Keratinocyte (primary cell): ENCODE data around the gene NSUN4. TPM values are rescaled to one million over a fixed set of nuclear protein-coding genes. Genes with fewer than 3 reads are reported as not detected.

Experiments
- DNase-seq: peaks from one replicate; pipeline ENCODE4 v3.0.0-alpha.2; 2011; ENCODE audit warnings: low read depth, missing footprints, low spot score
- FAIRE-seq: peaks from 2 replicates; lab custom pipeline; 2011; peaks lifted over from hg19 to GRCh38; lab: Jason Lieb, UNC
- H2AFZ ChIP-seq: 2 replicates; pipeline ENCODE4 v1.6.0; 2012; ENCODE audit warnings: low read length, control low read depth, inconsistent platforms; ENCODE audit not compliant: control insufficient read depth
- H3K27ac ChIP-seq: 2 replicates; pipeline ENCODE4 v1.5.1; 2011; ENCODE audit warnings: low read length; ENCODE audit not compliant: control insufficient read depth, insufficient read depth
- H3K27me3 ChIP-seq: 3 replicates; pipeline ENCODE4 v1.6.0; 2011; ENCODE audit warnings: low read length; ENCODE audit not compliant: control insufficient read depth, insufficient read depth; ENCODE audit errors: extremely low read depth
- H3K36me3 ChIP-seq, 2 experiments: 2 replicates in 1 of 2; 3 replicates in 1 of 2; pipeline ENCODE4 v1.5.1; 2011; ENCODE audit warnings: low read length in 2 of 2, mild to moderate bottlenecking in 1 of 2; ENCODE audit not compliant: control insufficient read depth in 2 of 2, insufficient read depth in 2 of 2; ENCODE audit errors: extremely low read depth in 1 of 2
- H3K4me1 ChIP-seq: 3 replicates; pipeline ENCODE4 v1.5.1; 2011; ENCODE audit warnings: low read length; ENCODE audit not compliant: control insufficient read depth, insufficient read depth; ENCODE audit errors: extremely low read depth
- H3K4me2 ChIP-seq: 3 replicates; pipeline ENCODE4 v1.6.0; 2011; ENCODE audit warnings: low read depth, low read length; ENCODE audit not compliant: control insufficient read depth, insufficient read depth; ENCODE audit errors: extremely low read depth
- H3K4me3 ChIP-seq, 3 experiments: fragments of 200-600 bp in 1 of 3; sonication (generic) in 1 of 3; 2 replicates in 2 of 3; 3 replicates in 1 of 3; pipeline ENCODE4 v1.5.1; 2011 to 2016; ENCODE audit warnings: low read length in 3 of 3, mild to moderate bottlenecking in 3 of 3, control low read depth in 2 of 3, inconsistent platforms in 1 of 3, low read depth in 1 of 3, mixed read lengths in 1 of 3, mixed run types in 1 of 3, moderate library complexity in 1 of 3; ENCODE audit not compliant: control insufficient read depth in 2 of 3, insufficient read depth in 2 of 3; ENCODE audit errors: extremely low read depth in 1 of 3
- H3K79me2 ChIP-seq: 2 replicates; pipeline ENCODE4 v1.6.0; 2012; ENCODE audit warnings: low read length; ENCODE audit not compliant: control insufficient read depth, insufficient read depth
- H3K9ac ChIP-seq: 3 replicates; pipeline ENCODE4 v1.6.0; 2011; ENCODE audit warnings: low read length; ENCODE audit not compliant: control insufficient read depth, insufficient read depth; ENCODE audit errors: extremely low read depth
- H3K9me1 ChIP-seq: 3 replicates; pipeline ENCODE4 v1.6.0; 2011; ENCODE audit warnings: low read length; ENCODE audit not compliant: control insufficient read depth, insufficient read depth; ENCODE audit errors: extremely low read depth
- H3K9me3 ChIP-seq: 2 replicates; pipeline ENCODE4 v1.5.1; 2012; ENCODE audit warnings: low read depth, low read length; ENCODE audit not compliant: control insufficient read depth
- H4K20me1 ChIP-seq: 3 replicates; pipeline ENCODE4 v1.6.0; 2011; ENCODE audit warnings: low read length; ENCODE audit not compliant: control insufficient read depth, insufficient read depth; ENCODE audit errors: extremely low read depth
- EZH2 ChIP-seq: IDR thresholded peaks from one replicate; pipeline ENCODE4 v1.6.1; 2012; ENCODE audit warnings: inconsistent platforms, mild to moderate bottlenecking, low read length, moderate library complexity
- dilution Hi-C: fragments of 300-500 bp; cut with MboI; formaldehyde crosslinking; loops from one replicate; pipeline ENCODE4 v1.7.0; 2020; ENCODE audit warnings: low sequenced_read_pairs; ENCODE audit not compliant: extremely low pct_ligation_motif_present
- polyA minus RNA-seq, 3 experiments: library from RNA; depleted of rRNA, polyadenylated mRNA; stranded (reverse); fragments of >200 nt; gene quantifications; 1 replicate in 1 of 3; 2 replicates in 1 of 3; 3 replicates in 1 of 3; pipeline ENCODE4 v1.2.3, GENCODE V29; 2011
- polyA plus RNA-seq, 5 experiments: library from polyadenylated mRNA; depleted of rRNA in 3 of 5; stranded (reverse) in 3 of 5; stranded (forward) in 1 of 5; unstranded in 1 of 5; fragments of >200 nt; gene quantifications; 1 replicate in 1 of 5; 2 replicates in 3 of 5; 3 replicates in 1 of 5; pipeline versions ENCODE4 v1.2.1 to v1.2.3, GENCODE V29; 2011 to 2012; ENCODE audit warnings: missing spikeins in 2 of 5, low read depth in 1 of 5, low replicate concordance in 1 of 5
- TF ChIP-seq, protein P1 (sequence below), 3 experiments: IDR thresholded peaks in 1 of 3; conservative IDR thresholded peaks in 1 of 3; optimal IDR thresholded peaks in 1 of 3; 2 replicates in 2 of 3; 3 replicates in 1 of 3; pipeline versions ENCODE3 to v1.5.1; 2011; ENCODE audit warnings: low read length in 3 of 3, mild to moderate bottlenecking in 3 of 3, moderate library complexity in 2 of 3, control low read depth in 1 of 3, inconsistent platforms in 1 of 3; ENCODE audit not compliant: insufficient read depth in 2 of 3; ENCODE audit errors: extremely low read depth in 1 of 3

The NSUN4 gene
- polyA plus RNA-seq = 26.3 to 28.2 TPM (median 26.6 TPM) in 3 replicates
- 5.0 TPM for polyA plus RNA-seq (2011; ENCODE audit: low read depth)
- polyA plus RNA-seq (2011; cell fraction: cytosol; rRNA removed) = 17.4 and 19.4 TPM in 2 replicates
- 24.5 and 26.9 TPM in 2 replicates for polyA plus RNA-seq (2011; cell fraction: nucleus; rRNA removed)
- 12.4 and 17.9 TPM in 2 replicates for polyA plus RNA-seq (2012; ENCODE audit: low replicate concordance)
- 55.7 to 111 TPM (median 63.4 TPM) in 3 replicates for polyA minus RNA-seq
- polyA minus RNA-seq (2011; cell fraction: cytosol; rRNA and poly(A)+ RNA removed) = 20.5 TPM
- polyA minus RNA-seq (2011; cell fraction: nucleus; rRNA and poly(A)+ RNA removed) = 25.3 and 41.0 TPM in 2 replicates

DNA sequence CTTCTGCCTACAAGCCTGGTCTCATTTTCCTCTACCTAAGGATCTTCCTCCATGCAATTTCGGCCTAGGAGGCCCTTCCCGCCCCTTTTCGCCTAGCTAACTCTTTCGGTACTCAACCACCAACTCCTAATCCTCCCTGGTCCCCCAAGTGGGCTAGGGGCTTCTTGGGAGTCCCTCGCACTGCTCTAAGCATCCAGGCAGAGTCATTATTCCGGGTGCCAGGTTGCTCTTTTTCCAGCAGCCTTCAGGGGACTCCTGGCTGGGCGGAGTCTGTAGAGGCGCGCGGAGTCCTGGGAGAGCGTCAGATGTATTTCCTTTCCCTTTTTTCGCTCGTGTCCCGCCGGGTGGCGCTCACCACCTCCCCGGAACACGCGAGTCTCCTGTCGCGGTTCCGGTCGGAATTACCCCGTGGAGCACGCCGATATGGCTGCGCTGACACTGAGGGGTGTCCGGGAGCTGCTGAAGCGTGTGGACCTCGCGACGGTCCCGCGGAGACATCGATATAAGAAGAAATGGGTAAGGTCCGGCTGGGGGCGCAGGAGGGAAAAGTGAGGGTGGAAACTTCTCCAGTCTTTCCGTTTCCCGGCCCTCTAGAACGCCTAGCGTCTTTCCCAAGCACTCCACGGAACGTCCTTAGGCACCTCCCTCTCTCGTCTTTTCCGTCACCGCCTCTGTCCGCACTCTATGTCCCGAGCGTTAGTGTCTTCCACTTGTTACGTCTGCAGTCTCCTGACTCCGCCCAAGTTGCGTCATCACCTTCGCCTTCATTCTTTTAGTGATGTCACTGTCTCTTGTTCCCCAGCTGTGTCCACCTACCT, at the start of gene NSUN4:
Gene NSUN4 (plus strand): TSS at position 404 of the 818 bp plus-strand sequence. CDS start 20 bp downstream, at position 424.
- peak within 1 kb of the TSS; percentile 94 for H3K27ac ChIP-seq
- peak within 1 kb of the TSS; percentile 66 to 86 (median 80) for H3K4me3 ChIP-seq
- peaks cover 11 to 28% of the 10 kb centered on the region in 2 experiments for H3K36me3 ChIP-seq
- no peak for TF ChIP-seq EZH2
- TF ChIP-seq, protein P1, sequence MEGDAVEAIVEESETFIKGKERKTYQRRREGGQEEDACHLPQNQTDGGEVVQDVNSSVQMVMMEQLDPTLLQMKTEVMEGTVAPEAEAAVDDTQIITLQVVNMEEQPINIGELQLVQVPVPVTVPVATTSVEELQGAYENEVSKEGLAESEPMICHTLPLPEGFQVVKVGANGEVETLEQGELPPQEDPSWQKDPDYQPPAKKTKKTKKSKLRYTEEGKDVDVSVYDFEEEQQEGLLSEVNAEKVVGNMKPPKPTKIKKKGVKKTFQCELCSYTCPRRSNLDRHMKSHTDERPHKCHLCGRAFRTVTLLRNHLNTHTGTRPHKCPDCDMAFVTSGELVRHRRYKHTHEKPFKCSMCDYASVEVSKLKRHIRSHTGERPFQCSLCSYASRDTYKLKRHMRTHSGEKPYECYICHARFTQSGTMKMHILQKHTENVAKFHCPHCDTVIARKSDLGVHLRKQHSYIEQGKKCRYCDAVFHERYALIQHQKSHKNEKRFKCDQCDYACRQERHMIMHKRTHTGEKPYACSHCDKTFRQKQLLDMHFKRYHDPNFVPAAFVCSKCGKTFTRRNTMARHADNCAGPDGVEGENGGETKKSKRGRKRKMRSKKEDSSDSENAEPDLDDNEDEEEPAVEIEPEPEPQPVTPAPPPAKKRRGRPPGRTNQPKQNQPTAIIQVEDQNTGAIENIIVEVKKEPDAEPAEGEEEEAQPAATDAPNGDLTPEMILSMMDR (optimal IDR thresholded peaks at IDR 0.05 in 1 of 3, IDR thresholded peaks at IDR 0.05 in 1 of 3, conservative IDR thresholded peaks at IDR 0.05 in 1 of 3; ENCODE audit: extremely low read depth in 1 of 3, insufficient read depth in 2 of 3, low read length in 3 of 3) = peak; percentile 67 to 90 (median 75)
- peaks cover 14% of the 10 kb centered on the region for H3K4me1 ChIP-seq
- peak within 1 kb of the TSS; percentile 88 for H3K4me2 ChIP-seq
- no peaks in the 10 kb centered on the region for H3K27me3 ChIP-seq
- H3K9me1 ChIP-seq = no peaks in the 10 kb centered on the region
- FAIRE-seq (peak; percentile 90), DNase-seq (peak; percentile 81)
- dilution Hi-C loops = no loop called here
- H3K9ac ChIP-seq = peak within 1 kb of the TSS; percentile 92
- no peaks in the 10 kb centered on the region for H3K9me3 ChIP-seq
- H3K79me2 ChIP-seq = peaks cover 28% of the 10 kb centered on the region
- H4K20me1 ChIP-seq = no peaks in the 10 kb centered on the region
- peak within 1 kb of the TSS; percentile 92 for H2AFZ ChIP-seq

DNA sequence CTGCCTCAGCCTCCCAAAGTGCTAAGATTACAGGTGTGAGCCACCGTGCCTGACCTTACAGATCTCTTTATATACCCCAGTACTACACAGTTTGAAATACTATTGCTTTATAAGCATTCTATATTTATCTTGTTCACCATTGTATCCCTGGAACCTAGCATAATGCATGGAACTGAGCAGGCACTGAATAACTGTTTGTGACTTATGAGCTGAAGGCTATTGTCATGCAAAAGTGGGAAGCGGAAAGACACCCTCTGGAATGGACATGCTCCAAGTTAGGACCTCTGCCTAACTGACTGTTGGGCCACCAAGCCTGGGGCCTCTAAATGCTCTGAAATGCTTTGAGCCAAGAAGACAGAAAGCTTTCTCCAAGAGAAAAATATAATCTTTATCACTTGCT, 45.3 kb upstream of the NSUN4 start:
- H3K9me3 ChIP-seq = no peaks in the 10 kb centered on the region
- H4K20me1 ChIP-seq = no peaks in the 10 kb centered on the region
- no peaks in the 10 kb centered on the region for H3K27me3 ChIP-seq
- no peak overlapping the region for H2AFZ ChIP-seq
- TF ChIP-seq, protein P1 (optimal IDR thresholded peaks at IDR 0.05 in 1 of 3, IDR thresholded peaks at IDR 0.05 in 1 of 3, conservative IDR thresholded peaks at IDR 0.05 in 1 of 3; ENCODE audit: extremely low read depth in 1 of 3, insufficient read depth in 2 of 3, low read length in 3 of 3) = no peak
- no peak for TF ChIP-seq EZH2
- H3K9me1 ChIP-seq = no peaks in the 10 kb centered on the region
- H3K79me2 ChIP-seq = peaks cover 22% of the 10 kb centered on the region
- H3K4me2 ChIP-seq = no peak overlapping the region
- dilution Hi-C loops = no loop called here
- H3K9ac ChIP-seq = no peak overlapping the region
- H3K4me3 ChIP-seq = no peak overlapping the region
- H3K4me1 ChIP-seq = no peaks in the 10 kb centered on the region
- no peak for FAIRE-seq
- no peak for DNase-seq
- peaks cover 12 to 22% of the 10 kb centered on the region in 2 experiments for H3K36me3 ChIP-seq
- H3K27ac ChIP-seq = no peak overlapping the region
